NB4 (cell line): Measurements from ENCODE around the gene COL6A2.

Experiments used
- CTCF ChIP-seq: IDR thresholded peaks from one replicate; pipeline ENCODE4 v1.5.1; 2012; ENCODE audit warnings: low read depth, low read length
- POLR2A ChIP-seq: IDR thresholded peaks from 2 replicates; pipeline ENCODE4 v1.6.1; 2011; ENCODE audit warnings: mild to moderate bottlenecking; ENCODE audit not compliant: insufficient read length; ENCODE audit errors: extremely low read depth

- TF ChIP-seq POLR2A (no peak), CTCF (no peak)
Measured at GRCh38 chr21:46160907-46161632, 63.2 kb downstream of the COL6A2 start.
